GM21717 (cell line): Measurements from ENCODE around the gene HIF1A.
"Not testable (repeated sequence)": the region's sequence is repeated elsewhere in the genome, so short reads cannot be mapped to it uniquely, and the experiment has no call there.

Experiments used
- ATAC-seq: cut with Tn5 transposase; IDR thresholded peaks from one replicate; pipeline ENCODE4 v1.9.1; 2021; ENCODE audit warnings: mild to moderate bottlenecking, moderate library complexity; ENCODE audit not compliant: unreplicated experiment

Gene HIF1A

GRCh38 chr14:61706096-61706690 is 10.9 kb downstream of the HIF1A start:
- no peak for ATAC-seq

- not testable (repeated sequence) for ATAC-seq
These were observed 12.5 kb downstream of the HIF1A start for GRCh38 chr14:61707774-61708173.

GRCh38 chr14:61708693-61709092 is 13.4 kb downstream of the HIF1A start:
- ATAC-seq = not testable (repeated sequence)

GRCh38 chr14:61710853-61711817 is 15.8 kb downstream of the HIF1A start:
- ATAC-seq = no peak

GRCh38 chr14:61712137-61712536 is 16.8 kb downstream of the HIF1A start:
- ATAC-seq = no peak

GRCh38 chr14:61713724-61714437 is 18.6 kb downstream of the HIF1A start:
- no peak for ATAC-seq

- no peak for ATAC-seq
These were observed 21.6 kb downstream of the HIF1A start for GRCh38 chr14:61716956-61717355.

- no peak for ATAC-seq
These were observed 22.7 kb downstream of the HIF1A start for GRCh38 chr14:61718039-61718438.

GRCh38 chr14:61719344-61720293 is 24.3 kb downstream of the HIF1A start:
- no peak for ATAC-seq

- no peak for ATAC-seq
These were observed 25.0 kb downstream of the HIF1A start for GRCh38 chr14:61720294-61720661.

GRCh38 chr14:61720741-61721140 is 25.4 kb downstream of the HIF1A start:
- no peak for ATAC-seq

GRCh38 chr14:61724133-61724532 is 28.8 kb downstream of the HIF1A start:
- no peak for ATAC-seq

GRCh38 chr14:61726778-61727658 is 31.7 kb downstream of the HIF1A start:
- no peak for ATAC-seq

- ATAC-seq = no peak
These were observed 35.6 kb downstream of the HIF1A start for GRCh38 chr14:61730756-61731373.

- ATAC-seq = no peak
These were observed 38.7 kb downstream of the HIF1A start for GRCh38 chr14:61733972-61734371.

- ATAC-seq = no peak
These were observed 41.4 kb downstream of the HIF1A start for GRCh38 chr14:61736751-61737150.

- no peak for ATAC-seq
These were observed 42.6 kb downstream of the HIF1A start for GRCh38 chr14:61737915-61738314.

- no peak for ATAC-seq
These were observed 43.8 kb downstream of the HIF1A start for GRCh38 chr14:61739133-61739532.

- ATAC-seq = no peak
These were observed 47.1 kb downstream of the HIF1A start for GRCh38 chr14:61742371-61742770.
